Dedifferentiated amniotic fluid mesenchymal stem cell (primary cell): Measurements from ENCODE around the gene FN1.

ENCODE experiments used
- DNase-seq: peaks from one replicate; pipeline ENCODE4 v3.0.0-alpha.2; 2016; ENCODE audit errors: extremely low spot score

FN1 gene

DNA sequence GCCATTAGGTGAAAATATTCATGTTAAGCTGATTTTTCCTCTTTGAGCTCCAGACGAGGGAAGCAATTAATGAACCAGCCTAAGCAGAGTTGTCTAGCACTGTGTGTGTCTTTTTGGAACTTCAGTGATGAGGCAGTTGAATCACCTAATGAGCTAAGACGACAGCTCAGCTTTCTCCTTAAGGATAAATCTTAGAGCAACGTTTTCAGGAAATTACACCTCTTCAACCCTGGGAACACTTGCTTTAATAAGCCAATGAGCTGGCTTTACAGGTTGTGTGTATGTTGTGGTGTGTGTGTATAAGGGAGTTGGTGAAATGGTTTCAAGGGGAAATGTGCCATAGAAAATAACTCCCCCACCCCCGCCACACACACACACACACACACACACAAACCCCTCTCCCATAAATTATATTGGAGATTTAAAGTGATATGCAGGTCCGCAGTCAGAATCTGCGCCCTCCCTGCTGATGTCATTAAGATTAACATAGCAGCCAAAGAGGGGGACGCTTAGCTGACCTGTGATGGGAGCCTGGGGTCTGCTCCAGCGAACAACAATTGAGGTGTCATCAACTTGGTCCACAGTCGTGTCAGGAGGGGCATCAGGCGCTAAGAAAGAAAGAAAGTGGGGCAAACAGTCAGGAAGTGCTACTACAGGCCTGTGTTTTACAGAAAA, 28.1 kb downstream of the FN1 start:
- no peak for DNase-seq

DNA sequence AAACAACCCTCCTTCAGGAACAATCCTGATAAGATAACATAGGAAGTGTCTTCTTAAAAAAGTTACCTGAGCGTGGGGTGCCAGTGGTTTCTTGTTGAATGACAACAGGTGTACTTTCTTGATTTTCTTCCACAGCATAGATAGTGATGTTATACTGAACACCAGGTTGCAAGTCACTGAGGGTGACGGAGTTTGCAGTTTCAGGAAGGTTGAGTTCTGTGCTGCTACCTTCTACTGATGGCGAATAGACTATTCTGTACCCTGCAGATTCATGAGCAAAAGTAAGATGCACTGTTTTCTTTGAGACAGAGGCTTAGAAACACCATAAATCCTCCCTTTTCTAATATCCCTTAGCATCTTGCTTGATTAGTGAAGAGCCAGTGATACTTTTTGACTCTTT, 28.8 kb downstream of the FN1 start:
- DNase-seq = no peak

DNA sequence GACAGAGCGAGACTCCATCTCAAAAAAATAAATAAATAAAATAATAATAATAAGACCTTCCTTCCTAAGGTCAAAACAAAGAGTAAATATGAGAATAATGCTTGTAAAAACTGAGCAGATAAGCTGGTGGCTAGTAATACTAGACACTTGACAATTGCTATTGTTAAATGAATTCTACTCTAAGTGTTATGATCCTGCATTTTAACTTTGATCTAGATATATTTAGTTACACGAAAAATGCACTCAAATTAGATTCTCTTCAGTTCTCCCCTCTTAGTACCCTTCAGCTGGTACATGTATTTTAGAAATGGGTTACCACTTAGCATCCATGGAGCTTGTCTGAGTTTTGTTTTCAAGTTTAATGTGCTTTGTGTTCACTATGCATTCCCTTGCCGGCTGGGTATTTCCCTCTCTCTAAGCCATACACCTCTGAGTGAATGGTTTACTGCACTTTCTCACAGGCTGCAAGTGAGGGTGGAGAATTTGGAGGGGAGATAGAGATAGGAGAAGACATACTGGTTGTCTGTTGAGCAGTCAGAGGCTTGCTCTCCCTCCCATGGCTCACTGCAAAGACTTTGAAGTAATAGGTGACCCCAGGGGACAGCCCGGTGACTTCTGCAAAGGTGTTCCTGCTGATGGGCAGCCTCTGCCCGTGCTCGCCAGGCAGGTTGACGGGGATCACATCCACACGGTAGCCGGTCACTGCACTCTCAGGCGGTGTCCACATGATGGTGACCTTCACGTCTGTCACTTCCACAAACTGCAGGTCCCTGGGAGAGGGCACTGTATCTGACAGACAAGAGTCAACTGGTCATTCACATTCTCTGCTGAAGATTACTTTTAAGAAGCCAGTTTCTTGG, 29.9 kb downstream of the FN1 start:
- no peak for DNase-seq

DNA sequence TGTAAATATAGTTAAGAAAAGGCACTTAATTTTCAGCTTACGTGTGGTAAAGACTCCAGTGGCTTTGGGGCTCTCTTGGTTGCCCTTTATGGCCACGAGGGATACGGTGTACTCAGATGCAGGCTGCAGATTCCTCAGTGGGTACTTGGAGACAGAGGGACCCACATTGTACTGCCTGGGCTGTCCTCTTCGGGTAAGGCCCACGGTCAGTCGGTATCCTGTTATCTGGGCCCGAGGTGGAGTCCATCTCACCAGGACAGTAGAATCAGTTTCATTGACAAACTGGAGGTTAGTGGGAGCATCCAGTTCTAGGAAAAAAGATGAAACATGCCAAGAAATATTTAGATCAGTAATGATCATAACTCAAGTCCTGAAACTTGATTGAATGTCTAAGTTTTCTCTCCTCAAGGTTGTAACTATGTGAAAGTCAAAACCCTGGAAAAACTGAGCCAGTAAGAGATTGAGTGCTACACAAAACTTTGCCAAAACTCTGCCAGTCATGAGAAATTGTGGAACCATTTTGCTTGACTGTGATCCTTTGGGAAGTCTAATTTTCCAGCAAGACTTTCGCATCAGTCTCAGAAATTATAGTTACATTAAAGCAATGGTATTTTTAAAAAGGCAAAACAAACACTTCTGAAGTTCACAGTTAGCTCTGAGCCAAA, 31.4 kb downstream of the FN1 start:
- DNase-seq = no peak

DNA sequence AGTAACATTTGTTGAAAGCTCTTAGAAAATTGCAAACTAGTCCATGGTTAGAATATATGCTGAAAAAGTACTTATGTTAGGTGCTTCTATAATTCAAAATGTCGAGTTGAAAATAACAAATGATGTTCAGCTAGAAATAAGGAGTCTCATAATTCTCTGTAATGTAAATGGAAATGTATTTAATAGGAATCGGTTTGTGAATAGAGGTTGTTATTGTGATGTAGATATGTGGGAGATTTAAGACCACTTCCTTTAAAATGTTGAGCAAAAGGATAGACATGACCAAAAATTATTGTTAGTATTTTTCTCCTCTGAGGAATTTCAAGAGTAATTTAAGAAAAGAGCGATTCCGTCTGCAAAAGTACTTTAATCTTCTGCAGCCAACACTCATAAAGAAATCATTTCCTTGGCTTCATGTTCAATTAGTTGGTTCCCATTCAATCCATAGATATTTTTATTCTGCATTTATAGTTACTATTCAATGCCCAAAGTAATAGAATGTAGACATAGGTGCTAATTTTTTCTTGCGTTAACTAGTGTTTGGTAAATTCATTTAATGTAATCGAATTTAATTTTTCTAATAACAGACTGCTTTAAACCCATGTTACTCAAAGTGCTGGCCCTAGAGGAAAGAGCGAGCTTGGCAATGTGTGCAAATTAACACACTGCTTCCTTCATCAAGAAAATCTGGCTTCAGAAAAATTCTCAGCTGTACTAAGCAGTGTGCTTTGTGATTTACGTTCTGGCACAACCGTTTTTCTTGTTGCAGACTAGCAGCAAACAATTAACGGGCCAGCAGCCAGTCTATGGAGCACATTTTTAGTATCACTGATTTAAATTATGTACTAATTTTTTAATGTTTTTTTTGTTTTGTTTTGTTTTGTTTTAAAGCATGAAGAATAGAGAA, 32.2 kb downstream of the FN1 start:
- no peak for DNase-seq

DNA sequence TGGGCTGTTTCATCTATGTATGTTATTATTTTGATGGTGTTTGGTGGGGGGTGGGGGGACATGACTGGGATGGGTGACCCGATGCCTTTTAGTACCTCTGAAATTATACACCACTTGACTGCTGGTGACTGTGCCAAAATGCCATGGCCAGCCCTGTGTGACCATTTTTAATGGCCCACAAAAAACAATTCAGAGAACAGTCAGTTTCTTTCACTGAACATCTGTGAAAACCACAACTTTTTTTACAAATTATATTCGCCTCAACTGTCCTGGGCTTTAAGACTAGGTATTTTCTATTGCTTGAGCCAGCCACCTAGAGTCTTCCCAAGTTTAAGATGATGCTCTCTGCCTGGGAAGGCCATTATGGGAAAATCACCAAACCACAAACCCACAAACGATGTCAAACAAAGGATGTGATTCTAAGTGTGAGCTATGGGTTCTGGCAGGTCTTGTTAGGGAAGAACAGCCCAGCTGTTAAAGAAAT, 33.9 kb downstream of the FN1 start:
- peak; percentile 40 for DNase-seq

DNA sequence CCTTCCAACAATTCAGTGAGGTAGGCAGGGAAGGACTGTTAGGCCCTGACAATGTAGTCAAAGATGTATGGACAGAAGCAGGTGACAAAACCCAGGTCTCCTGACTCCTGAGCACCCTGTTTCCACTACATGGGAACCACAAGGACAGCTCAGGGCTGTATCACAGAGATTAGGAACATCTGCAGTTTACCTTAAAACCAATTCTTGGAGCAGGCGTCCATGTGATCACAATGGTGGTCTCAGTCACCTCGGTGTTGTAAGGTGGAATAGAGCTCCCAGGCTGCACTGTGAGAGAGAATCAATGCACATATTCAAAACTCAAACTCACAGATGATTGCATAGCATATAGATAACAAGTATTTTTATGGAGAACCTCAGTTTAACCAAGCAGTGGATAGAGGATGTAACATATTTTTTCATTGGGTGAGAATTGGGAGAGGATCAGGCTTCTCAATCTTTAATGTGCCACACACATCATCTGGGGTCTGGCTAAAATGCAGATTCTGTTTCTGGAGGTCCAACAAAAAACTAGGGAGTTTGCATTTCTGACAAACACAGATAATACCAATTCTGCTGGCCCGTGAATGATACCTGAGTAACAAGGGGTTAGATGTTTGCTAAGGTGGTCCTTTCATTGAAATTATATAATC, 36.7 kb downstream of the FN1 start:
- no peak for DNase-seq

DNA sequence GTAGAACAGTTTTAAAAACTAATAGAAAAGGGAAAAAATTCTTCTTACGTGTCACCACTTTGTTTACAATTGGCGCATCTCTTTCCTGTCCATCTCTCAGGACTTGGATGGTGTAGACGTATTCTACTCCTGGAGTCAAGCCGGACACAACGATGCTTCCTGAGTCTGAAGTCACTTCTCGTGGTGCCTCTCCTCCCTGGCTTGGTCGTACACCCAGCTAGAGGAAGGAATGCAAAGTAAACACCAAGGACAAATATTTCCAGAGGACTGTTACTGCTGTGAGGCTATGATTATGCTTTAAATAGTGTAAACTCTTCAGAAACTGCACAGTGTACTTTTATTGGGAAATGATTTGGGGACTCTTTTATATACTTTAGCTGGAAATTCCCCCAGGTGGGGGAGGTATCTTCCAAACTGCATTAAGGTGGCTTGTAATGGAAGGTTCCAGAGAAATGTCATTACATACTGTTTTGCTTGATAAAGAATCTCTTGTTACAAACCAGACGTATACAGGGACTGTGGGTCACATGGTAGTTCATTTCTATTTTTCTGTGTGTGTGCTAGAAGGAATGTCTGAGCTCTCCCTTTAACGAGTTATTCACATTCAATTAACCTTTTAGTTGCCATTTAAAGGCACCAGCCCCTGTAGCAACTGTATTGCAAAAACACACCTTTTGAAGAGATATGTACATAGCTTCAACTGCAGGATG, 38.1 kb downstream of the FN1 start:
- DNase-seq = no peak

DNA sequence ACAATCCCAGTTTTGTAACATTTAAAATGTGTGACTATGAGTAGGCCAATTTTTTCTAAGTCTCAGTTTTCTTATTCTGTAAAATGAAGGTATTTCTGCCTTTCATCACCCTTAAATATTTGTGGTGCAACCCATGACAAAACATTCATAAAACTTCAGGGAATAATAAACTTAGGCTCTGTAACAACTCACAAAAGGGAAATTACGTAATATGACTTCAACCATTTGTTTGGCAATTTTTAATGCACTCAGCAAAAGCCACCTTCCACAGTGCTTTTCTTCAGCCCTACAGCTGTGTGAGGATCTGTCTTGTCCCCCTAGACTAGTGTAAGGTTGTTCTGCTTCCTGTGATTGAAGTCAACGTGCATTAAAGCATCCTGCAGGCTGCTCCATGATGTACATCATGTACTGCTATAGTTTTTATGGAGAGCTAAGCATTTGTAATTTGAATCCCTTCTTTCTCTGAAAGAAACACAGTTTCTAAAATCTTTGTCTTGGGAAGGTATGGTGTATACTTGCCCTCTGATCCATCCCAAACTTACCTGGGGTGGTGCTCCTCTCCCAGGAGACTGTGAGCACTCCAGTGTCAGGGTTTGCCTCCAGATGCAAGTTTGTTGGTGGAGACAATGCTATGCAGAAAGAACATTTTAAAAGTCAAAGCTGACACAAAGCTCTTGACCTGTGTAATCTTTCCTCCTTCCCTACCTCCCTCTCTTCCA, 39.1 kb downstream of the FN1 start:
- no peak for DNase-seq

DNA sequence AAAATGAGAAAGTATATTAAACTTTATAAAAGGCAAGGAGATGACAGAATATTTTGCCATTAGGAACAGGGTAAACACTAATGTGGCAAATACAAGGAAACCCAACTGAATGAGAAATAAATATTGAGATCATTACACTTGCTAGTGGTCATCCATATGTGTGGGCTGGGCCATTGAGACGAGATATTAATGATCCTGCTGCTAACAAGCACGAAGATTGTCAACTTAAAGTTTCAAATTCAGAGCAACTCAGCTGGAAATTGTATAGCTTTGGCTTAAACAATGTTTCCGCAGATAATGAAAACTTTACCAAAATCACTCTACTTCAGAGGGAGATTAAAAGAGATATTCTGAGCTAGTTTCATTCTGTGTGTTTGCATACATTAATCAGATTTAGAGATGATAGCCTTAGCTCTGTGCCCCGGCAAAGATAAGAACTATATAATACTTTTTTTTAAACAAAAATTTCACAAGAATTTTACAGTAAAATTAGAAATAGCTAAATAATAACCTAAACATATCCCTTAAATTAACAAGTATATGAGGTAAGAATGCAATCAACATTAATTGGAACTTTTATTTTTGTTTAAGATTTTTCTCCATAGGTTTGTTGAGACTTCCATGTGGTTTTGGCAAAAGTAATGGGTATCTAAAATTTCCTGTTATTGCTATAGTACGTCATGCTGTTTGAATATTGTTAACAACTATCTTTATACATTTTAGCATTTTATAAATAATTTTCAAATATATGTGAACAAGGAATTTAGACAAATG, 40.0 kb downstream of the FN1 start:
- no peak for DNase-seq

DNA sequence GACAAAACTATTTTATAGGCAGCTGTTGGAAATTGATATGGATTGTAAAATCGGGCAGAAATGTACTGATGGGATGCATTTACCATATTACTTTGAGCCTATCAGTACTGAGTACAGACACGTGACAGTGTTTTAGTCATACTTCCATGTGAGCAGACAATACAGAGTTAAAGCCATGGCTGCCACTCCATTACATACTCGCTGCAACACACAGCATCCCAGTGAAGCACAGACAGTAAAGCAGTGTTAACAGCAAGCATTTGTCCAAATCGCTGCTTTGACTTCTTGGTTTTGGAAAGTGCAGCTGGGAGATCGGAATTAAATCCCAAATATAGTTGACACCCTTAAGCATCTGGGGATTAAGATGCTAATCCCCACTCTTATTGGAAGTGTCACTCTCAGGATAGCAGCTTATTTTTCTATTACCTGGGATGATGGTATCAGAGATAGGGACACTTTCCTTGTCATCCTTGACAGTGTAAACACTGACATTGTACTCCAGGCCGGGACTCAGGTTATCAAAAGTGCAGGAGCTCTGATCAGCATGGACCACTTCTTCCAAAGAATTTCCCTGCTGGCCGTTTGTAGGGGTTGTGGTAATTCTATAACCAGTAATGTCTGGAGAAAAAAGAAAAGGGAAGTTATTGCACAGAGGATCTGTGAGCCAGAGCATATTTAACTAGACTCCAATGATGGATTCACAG, 41.6 kb downstream of the FN1 start:
- DNase-seq = no peak

DNA sequence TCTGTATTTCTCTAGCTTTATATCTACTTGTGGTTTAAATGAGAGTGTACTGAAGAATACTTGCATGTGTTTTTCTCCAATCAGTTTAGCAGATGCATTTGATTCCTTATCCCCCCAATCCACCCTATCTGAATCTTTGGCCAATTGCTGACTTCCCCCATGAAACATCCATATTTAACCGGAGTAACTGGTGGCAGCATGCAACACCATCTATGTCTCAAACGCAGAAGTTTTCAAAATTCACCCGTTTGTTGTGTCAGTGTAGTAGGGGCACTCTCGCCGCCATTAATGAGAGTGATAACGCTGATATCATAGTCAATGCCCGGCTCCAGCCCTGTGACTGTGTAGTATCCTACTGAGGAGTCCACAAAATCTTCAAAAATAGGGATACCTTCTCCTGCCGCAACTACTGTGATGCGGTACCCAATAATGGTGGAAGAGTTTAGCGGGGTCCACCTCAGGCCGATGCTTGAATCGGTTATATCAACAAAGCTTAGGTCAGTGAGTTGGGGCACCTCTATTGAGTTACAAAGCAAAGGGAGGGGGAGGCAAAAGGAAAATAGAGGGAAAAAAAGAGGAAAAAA, 43.1 kb downstream of the FN1 start:
- DNase-seq = no peak

DNA sequence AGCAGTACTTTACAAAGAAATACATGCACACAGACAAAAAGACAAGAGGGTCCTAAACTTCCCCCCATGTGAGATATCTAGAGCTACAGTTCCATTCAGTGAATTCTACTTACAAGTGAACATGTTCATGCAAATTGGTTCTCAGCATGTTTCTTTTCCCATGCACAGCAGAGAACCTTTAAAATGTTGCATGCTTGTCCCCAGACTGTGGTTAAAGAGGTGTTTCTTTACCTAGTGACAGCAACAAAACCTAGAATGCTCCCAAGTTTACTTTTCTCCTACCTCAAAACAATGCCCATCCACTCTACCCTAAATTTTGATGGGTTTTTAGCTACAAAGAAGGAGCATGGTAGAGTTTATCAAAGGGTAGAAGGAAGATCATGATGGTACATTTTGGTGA, 43.7 kb downstream of the FN1 start:
- DNase-seq = no peak

DNA sequence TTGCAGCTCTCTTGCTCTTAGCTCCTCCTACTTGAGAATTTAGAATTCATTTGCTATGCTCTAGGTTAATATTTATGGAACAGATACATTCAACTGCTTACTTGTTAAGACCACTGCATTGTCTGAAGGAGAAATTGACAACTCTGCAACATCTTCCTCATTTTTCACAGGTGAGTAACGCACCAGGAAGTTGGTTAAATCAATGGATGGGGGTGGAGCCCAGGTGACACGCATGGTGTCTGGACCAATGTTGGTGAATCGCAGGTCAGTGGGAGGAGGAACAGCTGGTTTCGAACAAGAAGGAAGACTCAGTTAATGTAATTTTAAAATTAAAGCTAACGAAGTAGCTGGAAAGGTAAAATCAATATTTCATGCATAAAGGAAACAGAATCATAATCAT, 44.3 kb downstream of the FN1 start:
- DNase-seq = no peak

DNA sequence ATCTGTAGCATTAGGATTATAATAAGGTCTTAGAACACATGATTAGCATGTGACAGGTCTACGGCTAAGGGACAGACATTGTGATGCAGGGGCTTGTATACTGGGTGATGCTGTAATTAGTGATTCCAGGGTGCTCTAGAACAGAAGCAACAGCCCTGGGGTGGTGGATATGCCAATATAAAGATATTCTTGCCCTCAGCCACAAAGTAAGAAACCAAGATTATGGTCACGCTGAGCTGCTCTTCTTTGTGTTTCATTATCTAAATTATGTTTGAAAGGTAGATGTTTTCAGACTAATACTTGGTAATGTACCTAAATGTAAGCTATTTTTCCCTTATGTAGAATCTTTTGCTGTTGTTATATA, 45.3 kb downstream of the FN1 start:
- DNase-seq = no peak

DNA sequence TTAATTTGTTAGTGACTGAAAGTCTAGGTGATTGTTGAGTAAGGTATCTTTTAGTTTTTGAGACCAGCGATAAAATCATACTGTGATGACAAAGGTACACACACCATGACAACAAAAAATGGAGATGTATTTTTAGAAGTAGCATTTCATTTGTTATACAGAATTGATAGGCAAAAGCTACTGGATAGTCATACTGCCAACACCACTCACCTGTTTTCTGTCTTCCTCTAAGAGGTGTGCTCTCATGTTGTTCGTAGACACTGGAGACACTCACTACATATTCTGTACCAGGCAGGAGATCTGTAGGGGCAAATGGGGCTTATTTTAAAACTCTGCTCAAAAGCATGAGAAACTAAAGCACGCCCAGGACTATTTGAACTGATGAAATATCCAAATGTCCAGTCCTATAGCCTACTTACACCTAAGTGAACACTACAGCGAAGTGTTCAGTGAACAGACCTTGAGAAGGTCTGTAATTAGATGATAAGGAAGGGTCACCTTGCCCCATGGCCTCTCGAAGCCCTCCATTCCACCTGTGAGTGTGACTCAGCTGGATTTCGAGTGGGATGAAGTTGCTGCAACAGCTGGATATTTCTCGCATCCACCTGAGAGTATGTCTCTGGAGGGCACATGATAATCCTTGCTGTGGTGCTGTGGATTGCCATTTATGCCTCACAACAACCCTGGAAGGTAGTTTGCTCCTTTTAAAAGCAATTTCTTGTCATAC, 47.7 kb downstream of the FN1 start:
- no peak for DNase-seq

DNA sequence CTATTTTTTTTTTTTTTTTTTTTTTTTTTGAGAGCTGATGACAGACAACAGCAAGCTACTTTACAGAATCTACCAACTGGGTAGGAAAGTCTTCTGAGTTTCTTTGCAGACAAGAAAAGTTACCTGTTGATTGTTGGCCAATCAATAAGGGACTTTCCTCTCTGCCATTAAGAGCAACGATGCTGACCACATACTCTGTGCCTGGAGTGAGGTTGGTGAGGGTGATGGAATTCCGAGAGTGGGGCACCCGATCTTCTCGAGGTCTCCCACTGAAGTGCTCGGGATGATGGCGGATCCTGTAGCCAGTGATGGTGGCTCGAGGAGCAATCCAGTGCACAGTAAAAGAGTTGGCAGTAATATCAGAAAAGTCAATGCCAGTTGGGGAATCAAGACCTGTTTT, 49.3 kb downstream of the FN1 start:
- DNase-seq = no peak
